GM19468 (cell line): ENCODE measurements around the gene OR2AJ1.

Experiments used
- ATAC-seq: cut with Tn5 transposase; IDR thresholded peaks from one replicate; pipeline ENCODE4 v1.9.1; 2021; ENCODE audit warnings: mild to moderate bottlenecking, moderate library complexity, moderate number of reproducible peaks; ENCODE audit not compliant: unreplicated experiment; ENCODE audit errors: extremely low read depth

OR2AJ1 gene

GRCh38 chr1:247953408-247953807 lies 28.7 kb downstream of the OR2AJ1 start:
- ATAC-seq, result no peak

GRCh38 chr1:247961791-247962190 lies 37.1 kb downstream of the OR2AJ1 start:
- no peak for ATAC-seq

GRCh38 chr1:247962911-247963588 lies 38.4 kb downstream of the OR2AJ1 start:
- ATAC-seq, result no peak

DNA sequence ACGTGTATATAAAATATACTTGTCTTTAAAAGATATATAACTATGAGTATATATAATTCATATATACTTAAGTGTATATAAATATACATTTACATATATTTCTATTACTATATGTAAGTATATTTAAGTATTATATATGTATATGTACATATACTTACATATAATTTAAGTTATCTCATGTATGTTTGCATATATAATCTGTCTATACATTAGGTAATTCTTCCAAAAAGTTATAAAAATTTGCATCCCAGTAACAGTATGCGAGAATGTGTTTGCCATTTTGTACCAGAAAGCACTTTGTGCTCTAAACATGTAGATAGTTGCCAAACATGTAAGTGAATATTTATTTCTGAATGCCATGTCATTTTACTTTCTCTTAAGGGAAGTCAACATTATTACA lies 40.2 kb downstream of the OR2AJ1 start, which contains the start of gene OR2AK2:
OR2AK2 (plus strand) TSS at position 301 of the 400 bp plus-strand sequence. CDS start 144 bp downstream, outside the sequence.
- no peak for ATAC-seq

- ATAC-seq, result peak; percentile 57
These were observed 42.0 kb downstream of the OR2AJ1 start for GRCh38 chr1:247966532-247967204.
